Measurements from ENCODE around the gene NOL7.
A peak's percentile ranks its signal among the peaks of the same experiment; 100 is the strongest.

The NOL7 gene

GRCh38 chr6:13654496-13654895, 39.4 kb downstream of the NOL7 start:
- no peak for DNase-seq

GRCh38 chr6:13655700-13656099, 40.6 kb downstream of the NOL7 start:
- no peak for DNase-seq

DNA sequence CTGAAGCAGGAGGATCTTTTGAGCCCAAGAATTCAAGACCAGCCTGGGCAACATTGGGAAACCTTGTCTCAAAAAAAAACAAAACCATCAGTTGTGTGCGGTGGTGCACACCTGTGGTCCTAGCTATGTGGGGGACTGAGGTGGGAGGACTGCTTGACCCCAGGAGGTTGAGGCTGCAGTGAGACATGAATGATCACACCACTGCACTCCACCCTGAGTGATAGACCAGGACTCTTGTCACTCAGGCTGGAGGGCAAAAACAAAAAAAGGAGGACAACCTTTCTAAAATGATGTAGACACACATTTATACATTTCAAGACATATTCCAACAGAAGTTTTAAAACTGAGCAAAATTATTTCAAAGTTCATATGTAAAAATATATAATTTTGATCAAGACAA, 45.1 kb downstream of the NOL7 start:
- no peak for DNase-seq

- no peak for DNase-seq
These were observed 45.8 kb downstream of the NOL7 start for GRCh38 chr6:13660893-13661292.

- no peak for DNase-seq
These were observed 46.5 kb downstream of the NOL7 start for GRCh38 chr6:13661647-13662046.

DNA sequence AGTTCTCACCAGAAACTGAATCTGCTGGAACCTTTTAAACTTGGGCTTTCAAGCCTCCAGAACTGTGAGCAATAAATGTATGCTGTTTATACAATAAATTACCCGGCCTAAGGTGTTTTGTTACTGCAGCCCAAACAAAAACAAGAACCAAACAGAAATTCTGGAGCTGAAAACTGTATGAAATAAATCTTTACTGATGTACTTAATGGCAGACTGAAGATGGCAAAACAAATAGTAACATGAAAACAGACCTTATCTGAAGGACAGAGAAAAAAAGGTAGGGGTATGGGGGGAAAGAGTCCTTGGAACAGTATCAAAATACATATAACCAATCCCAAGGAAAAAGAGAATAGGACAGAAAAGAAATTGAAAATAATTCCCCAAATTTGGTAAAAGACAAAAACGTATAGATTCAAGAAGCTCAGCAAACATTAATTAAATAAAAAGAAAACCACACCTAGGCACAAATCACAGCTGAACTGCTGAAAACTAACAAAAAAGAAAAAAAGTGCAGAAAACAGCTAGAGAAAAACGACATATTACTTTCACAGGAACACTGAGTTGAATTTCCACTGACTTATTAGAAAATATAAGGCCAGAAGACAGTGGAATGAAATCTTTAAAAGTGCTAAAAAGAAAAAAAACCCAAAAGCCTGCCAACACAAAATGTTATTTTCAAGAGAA, 47.7 kb downstream of the NOL7 start:
- DNase-seq: no peak

- no peak for DNase-seq
These were observed 48.9 kb downstream of the NOL7 start for GRCh38 chr6:13663986-13664385.

GRCh38 chr6:13664703-13665352, 49.7 kb downstream of the NOL7 start:
- no peak for DNase-seq

DNA sequence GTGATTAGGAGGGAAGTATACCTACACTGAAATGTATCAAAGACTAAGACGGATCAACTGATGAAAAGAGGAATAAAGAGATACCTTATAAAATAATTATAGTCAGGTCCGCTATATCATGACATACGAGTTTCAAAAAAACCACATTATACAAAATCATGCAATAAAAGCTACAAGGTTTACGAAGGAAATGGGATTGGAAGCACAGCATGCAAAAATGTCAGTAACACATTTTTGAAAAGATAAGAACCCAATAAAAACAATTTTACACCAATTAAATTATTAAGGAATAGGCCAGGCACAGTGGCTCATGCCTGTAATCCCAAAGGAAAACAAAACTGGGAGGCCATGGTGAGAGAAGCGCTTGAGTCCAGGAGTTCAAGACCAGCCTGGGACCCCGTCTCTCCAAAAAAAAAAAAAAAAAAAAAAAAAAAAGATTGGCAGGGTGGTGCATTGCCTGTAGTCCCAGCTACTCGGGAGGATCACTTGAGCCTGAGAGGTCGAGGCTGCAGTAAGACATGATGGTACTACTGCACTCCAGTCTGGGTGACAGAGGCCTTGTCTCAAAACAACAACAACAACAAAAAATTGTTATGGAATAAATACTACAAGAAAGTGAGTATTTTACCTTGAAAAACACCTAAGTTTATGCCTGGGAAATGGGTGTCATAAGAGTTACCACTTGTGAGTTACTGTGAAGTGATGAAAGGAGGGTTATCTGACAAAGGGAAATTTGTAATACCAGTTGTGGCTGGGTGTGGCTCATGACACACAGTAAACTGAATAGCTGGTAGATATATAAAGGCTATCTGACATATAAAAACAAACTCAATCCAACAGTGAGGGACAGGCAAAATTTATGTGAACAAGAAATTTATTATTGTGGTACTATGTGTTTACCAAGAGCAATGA, 51.3 kb downstream of the NOL7 start:
- DNase-seq: no peak

DNA sequence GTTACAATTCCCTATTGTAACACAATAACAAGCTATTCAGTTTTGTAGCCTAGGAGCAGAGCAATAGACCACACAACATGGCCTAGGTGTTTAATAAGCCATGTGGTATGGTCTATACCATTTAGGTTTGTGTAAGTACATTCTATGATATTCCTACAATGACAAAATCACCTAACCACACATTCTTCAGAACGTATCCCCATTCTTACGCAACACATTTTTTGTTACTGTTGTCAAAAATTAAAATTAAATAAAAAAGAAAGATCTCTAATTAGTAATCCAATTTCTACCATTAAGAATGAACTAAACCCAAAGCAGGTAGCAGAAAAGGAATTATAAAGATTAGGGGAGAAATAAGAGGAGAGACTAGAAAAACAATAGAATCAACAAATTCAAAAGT, 52.5 kb downstream of the NOL7 start:
- DNase-seq: no peak

GRCh38 chr6:13668291-13668928, 53.3 kb downstream of the NOL7 start:
- peak; percentile 13 for DNase-seq

DNA sequence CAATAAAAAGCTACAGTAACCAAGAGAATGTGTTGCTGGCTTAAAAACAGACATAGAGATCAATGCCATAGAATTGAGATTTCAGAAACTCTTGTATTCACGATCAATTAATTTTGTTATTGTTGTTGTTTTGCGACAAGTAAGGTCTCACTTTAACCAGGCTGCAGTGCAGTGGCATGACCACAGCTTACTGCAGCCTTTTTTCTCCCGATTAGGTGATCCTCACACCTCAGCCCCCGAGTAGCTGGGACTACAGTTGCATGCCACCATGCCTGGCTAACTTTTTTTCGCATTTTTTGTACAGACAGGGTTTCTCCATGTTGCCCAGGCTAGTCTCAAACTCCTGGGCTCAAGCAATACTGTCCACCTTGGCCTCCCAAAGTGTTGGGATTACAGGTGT, 54.3 kb downstream of the NOL7 start:
- no peak for DNase-seq
